Brain microvascular endothelial cell (primary cell): ENCODE data around the gene PARVG.
"Not testable (repeated sequence)": the region's sequence is repeated elsewhere in the genome, so short reads cannot be mapped to it uniquely, and the experiment has no call there.

Experiments
- DNase-seq: peaks from one replicate; pipeline ENCODE4 v3.0.0-alpha.2; 2020
- H3K27ac ChIP-seq: fragments of 250-450 bp; sonication (Bioruptor Pico); 2 replicates; pipeline ENCODE4 v1.5.1; 2020; ENCODE audit warnings: mild to moderate bottlenecking, moderate library complexity
- H3K27me3 ChIP-seq: fragments of 250-450 bp; sonication (Bioruptor Pico); replicated peaks from 2 replicates; pipeline ENCODE4 v1.5.1; 2020; ENCODE audit warnings: mild to moderate bottlenecking
- H3K36me3 ChIP-seq: fragments of 250-450 bp; sonication (Bioruptor Pico); replicated peaks from 2 replicates; pipeline ENCODE4 v1.5.1; 2020; ENCODE audit warnings: mild to moderate bottlenecking
- H3K4me3 ChIP-seq: 2 replicates; pipeline ENCODE4 v1.5.1; 2011; ENCODE audit warnings: low read depth, mild to moderate bottlenecking, control low read depth, low read length, moderate library complexity
- in situ Hi-C: cut with HindIII; loops from 2 replicates; pipeline ENCODE4 v1.10.0; 2017; ENCODE audit warnings: low sequenced_read_pairs, low pct_ligation_motif_present
- TF ChIP-seq, protein P1 (sequence below): IDR thresholded peaks from 2 replicates; pipeline ENCODE4 v1.5.1; 2011; ENCODE audit warnings: low read depth, mild to moderate bottlenecking, moderate library complexity, low read length, control low read depth, inconsistent platforms; ENCODE audit errors: missing control alignments

PARVG gene

DNA sequence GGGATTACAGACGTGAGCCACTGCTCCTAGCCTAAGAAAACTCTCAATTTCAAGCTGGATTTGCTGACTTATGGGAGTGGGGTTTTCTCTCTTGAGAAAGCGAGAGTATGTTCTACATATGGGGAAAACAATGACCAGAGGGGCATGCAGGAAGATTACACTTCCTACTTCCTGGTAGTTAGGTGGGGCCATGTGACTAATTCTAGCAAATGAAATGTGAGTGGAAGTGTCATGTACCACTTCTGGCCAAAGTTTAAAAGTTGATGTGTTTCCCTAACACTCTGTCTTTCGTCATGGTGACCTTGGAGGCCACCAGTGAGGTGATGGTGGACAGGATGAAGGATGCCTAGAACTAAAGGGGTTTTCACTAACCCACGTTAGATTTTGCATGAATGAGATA, 50.5 kb downstream of the PARVG start:
- no peaks in the 10 kb centered on the region for H3K27me3 ChIP-seq
- H3K36me3 ChIP-seq = no peaks in the 10 kb centered on the region
- in situ Hi-C loops = no loop called here
- no peak for DNase-seq
- no peak overlapping the region for H3K4me3 ChIP-seq
- H3K27ac ChIP-seq = no peak overlapping the region
- TF ChIP-seq, protein P1, sequence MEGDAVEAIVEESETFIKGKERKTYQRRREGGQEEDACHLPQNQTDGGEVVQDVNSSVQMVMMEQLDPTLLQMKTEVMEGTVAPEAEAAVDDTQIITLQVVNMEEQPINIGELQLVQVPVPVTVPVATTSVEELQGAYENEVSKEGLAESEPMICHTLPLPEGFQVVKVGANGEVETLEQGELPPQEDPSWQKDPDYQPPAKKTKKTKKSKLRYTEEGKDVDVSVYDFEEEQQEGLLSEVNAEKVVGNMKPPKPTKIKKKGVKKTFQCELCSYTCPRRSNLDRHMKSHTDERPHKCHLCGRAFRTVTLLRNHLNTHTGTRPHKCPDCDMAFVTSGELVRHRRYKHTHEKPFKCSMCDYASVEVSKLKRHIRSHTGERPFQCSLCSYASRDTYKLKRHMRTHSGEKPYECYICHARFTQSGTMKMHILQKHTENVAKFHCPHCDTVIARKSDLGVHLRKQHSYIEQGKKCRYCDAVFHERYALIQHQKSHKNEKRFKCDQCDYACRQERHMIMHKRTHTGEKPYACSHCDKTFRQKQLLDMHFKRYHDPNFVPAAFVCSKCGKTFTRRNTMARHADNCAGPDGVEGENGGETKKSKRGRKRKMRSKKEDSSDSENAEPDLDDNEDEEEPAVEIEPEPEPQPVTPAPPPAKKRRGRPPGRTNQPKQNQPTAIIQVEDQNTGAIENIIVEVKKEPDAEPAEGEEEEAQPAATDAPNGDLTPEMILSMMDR = no peak

DNA sequence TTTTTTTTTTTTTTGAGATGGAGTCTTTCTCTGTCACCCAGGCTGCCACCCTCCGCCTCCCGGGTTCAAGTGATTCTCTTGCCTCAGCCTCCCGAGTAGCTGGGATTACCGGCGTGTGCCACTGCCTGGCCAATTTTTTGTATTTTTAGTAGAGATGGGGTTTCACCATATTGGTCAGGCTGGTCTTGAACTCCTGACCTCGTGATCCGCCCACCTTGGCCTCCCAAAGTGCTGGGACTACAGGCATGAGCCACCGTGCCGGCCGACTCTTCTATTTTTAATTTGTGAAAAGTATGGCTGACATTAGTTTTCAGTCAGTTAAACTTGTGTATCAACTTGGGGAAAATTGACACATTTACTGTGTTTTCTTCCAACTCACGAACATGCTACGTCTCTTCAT, 53.6 kb downstream of the PARVG start:
- H3K27ac ChIP-seq, H3K36me3 ChIP-seq, in situ Hi-C loops, H3K4me3 ChIP-seq, H3K27me3 ChIP-seq, DNase-seq: not testable (repeated sequence)

DNA sequence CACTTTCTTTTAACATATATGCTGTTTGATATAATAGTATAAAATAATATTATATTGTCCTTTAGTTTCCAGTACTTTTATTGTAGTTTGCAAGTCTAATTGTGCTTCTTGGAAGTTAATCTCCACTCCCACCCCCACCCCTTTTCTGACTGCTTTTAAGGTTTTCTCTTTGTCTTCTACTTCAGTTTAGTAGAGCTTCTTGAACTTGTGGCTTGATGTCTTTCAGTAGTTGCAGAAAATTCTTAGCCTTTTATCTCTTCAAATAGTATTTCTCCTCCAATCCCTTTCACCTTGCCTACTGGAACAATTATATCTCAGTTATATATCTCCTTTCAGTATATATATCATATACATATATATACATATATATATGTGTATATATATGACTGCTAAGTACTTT, 56.6 kb downstream of the PARVG start:
- TF ChIP-seq, protein P1 = no peak
- H3K27me3 ChIP-seq = no peaks in the 10 kb centered on the region
- no peak overlapping the region for H3K4me3 ChIP-seq
- no peaks in the 10 kb centered on the region for H3K36me3 ChIP-seq
- in situ Hi-C loops = no loop called here
- no peak for DNase-seq
- H3K27ac ChIP-seq = no peak overlapping the region

DNA sequence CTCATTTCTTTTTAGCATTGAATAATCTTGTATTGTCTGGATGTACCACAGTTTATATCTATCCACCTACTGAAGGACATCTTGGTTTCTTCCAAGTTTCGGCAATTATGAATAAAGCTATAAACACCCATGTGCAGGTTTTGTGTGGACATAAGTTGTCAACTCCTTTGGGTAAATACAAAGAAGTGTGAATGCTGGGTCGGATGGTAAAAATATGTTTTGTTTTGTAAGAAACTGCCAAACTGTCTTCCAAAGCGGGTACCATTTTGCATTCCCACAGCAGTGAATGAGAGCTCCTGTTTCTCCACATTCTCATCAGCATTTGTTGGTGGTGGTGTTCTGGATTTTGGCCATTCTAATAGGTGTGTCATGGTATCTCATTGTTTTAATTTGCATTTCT, 60.4 kb downstream of the PARVG start:
- H3K4me3 ChIP-seq, in situ Hi-C loops, DNase-seq, H3K36me3 ChIP-seq, H3K27ac ChIP-seq, H3K27me3 ChIP-seq: not testable (repeated sequence)

DNA sequence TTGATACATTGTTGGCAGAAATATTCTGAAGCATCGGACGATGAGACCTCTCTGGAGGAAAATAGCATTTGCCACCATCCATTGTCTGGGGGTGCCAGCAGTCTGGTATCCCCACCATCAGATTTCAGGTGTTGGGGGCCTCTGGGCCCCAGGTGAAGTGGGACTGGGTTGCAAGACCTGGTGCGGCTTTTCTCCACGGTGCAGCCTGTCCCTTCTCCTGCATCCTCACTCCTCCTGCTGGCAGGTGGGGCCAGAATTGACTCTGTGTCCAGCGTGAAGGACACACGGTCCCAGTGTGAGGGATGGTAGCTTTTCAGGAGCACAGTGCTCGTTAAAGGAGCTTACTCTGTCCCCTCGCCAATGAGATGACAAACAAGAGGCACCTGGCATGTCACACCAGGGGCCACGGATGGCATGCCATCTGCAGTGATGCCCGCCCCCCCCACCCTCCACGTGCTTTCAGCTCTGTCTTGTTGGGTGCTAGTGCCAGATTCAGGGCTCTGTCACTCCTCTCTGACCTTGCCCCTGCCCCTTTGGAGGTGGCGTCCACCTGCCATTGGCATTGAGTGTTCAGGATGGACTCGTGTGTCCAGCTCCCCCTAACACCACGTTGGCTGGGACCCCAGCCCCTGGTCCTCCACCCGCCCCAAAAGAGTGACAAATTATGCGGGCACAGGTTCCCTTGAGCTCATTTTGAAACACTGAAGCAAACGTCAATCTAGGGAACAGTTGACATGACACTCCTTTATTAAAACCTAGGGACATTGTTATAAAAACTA, 62.4 kb downstream of the PARVG start:
- no peaks in the 10 kb centered on the region for H3K36me3 ChIP-seq
- TF ChIP-seq, protein P1 = no peak
- in situ Hi-C loops = no loop called here
- H3K27me3 ChIP-seq = no peaks in the 10 kb centered on the region
- DNase-seq = no peak
- no peak overlapping the region for H3K27ac ChIP-seq
- no peak overlapping the region for H3K4me3 ChIP-seq

DNA sequence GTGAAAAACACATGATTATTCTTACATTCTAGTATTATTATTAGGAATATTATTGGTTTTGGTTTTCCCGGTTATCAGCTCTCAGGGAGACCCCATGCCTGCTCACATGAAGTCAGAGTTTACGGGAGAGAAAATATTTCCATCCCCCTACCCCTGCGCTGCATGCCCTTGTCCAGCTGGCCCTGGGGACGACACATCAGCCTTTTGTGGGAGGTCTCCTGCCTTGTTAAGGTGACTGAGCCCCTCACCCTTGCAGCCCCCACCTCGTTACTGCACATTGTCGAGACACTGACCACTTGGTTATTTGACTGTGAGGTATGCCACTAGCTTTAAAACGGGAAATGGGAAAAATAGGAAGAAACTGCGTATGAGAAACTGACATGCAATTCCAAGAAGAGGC, 63.0 kb downstream of the PARVG start:
- Histone ChIP-seq H3K27ac (no peak overlapping the region), H3K4me3 (no peak overlapping the region), H3K36me3 (no peaks in the 10 kb centered on the region), H3K27me3 (no peaks in the 10 kb centered on the region)
- no peak for DNase-seq
- TF ChIP-seq, protein P1 = no peak
- in situ Hi-C loops = no loop called here

DNA sequence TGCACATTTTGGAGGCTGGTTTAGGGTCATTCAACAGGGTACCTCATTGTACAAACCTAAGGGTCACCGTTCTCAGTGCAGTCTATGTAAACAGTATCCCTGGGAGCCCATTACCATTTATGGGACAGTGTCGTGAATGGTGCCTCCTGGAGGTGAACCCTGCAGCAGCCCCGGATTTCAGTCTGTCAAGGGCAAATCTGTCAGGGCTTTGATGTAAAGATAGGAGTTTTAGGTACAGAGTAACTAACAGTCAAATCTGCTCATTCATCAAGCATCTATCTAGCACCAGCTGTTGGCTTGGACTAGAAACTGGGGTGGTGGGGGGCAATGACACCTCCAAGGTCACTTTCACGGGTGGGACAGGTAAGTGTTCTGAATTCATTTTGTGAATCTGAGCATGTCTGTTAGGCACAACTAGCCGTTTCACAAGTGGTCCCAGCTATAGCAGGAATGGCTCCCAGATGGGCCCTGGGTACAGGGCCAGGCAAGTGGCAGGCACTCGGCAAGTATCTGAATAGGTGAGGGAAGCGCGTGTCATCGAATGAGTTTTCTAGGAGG, 63.6 kb downstream of the PARVG start:
- no peaks in the 10 kb centered on the region for H3K36me3 ChIP-seq
- DNase-seq = no peak
- no peak overlapping the region for H3K27ac ChIP-seq
- in situ Hi-C loops = no loop called here
- H3K27me3 ChIP-seq = no peaks in the 10 kb centered on the region
- TF ChIP-seq, protein P1 = no peak
- no peak overlapping the region for H3K4me3 ChIP-seq
